ENCODE measurements around the gene MTPN. TPM values are rescaled to one million over a fixed set of nuclear protein-coding genes. Genes with fewer than 3 reads are reported as not detected.

Gene MTPN
- total RNA-seq, 1 experiment from 2014 or later = 73.2 TPM

GRCh38 chr7:135993950-135994349, 16.8 kb upstream of the MTPN start:
- DNase-seq (ENCODE audit: low read depth) = no peak
- in situ Hi-C loops (cut with HindIII; ENCODE audit: low pct_unique_long_range_greater_than_20kb, low sequenced_read_pairs) = no loop called here

- in situ Hi-C loops (cut with HindIII; ENCODE audit: low pct_unique_long_range_greater_than_20kb, low sequenced_read_pairs) = no loop called here
- no peak for DNase-seq (ENCODE audit: low read depth)
Observed at GRCh38 chr7:135991906-135992305, 14.7 kb upstream of the MTPN start.

- no peak for DNase-seq (ENCODE audit: low read depth)
- in situ Hi-C loops (cut with HindIII; ENCODE audit: low pct_unique_long_range_greater_than_20kb, low sequenced_read_pairs) = no loop called here
Observed at GRCh38 chr7:135991322-135991721, 14.2 kb upstream of the MTPN start.

- no peak for DNase-seq (ENCODE audit: low read depth)
- in situ Hi-C loops (cut with HindIII; ENCODE audit: low pct_unique_long_range_greater_than_20kb, low sequenced_read_pairs) = no loop called here
Observed at GRCh38 chr7:135990258-135990657, 13.1 kb upstream of the MTPN start.

- peak; percentile 52 for DNase-seq (ENCODE audit: low read depth)
- in situ Hi-C loops (cut with HindIII; ENCODE audit: low pct_unique_long_range_greater_than_20kb, low sequenced_read_pairs) = no loop called here
Observed at GRCh38 chr7:135981958-135982646, 4.9 kb upstream of the MTPN start.

GRCh38 chr7:135980665-135981180, 3.6 kb upstream of the MTPN start:
- in situ Hi-C loops (cut with HindIII; ENCODE audit: low pct_unique_long_range_greater_than_20kb, low sequenced_read_pairs) = no loop called here
- DNase-seq (ENCODE audit: low read depth) = peak; percentile 93

- in situ Hi-C loops (cut with HindIII; ENCODE audit: low pct_unique_long_range_greater_than_20kb, low sequenced_read_pairs) = no loop called here
- no peak for DNase-seq (ENCODE audit: low read depth)
Observed at GRCh38 chr7:135980012-135980551, 2.9 kb upstream of the MTPN start.

- no peak for DNase-seq (ENCODE audit: low read depth)
- in situ Hi-C loops (cut with HindIII; ENCODE audit: low pct_unique_long_range_greater_than_20kb, low sequenced_read_pairs) = no loop called here
Observed at GRCh38 chr7:135979471-135980011, 2.4 kb upstream of the MTPN start.

- DNase-seq (ENCODE audit: low read depth) = no peak
- in situ Hi-C loops (cut with HindIII; ENCODE audit: low pct_unique_long_range_greater_than_20kb, low sequenced_read_pairs) = no loop called here
Observed at GRCh38 chr7:135978624-135979023, 1.5 kb upstream of the MTPN start.

GRCh38 chr7:135977742-135978066, 545 bp upstream of the MTPN start:
- in situ Hi-C loops (cut with HindIII; ENCODE audit: low pct_unique_long_range_greater_than_20kb, low sequenced_read_pairs) = no loop called here
- no peak for DNase-seq (ENCODE audit: low read depth)

GRCh38 chr7:135976312-135977006, 700 bp downstream of the MTPN start:
- in situ Hi-C loops (cut with HindIII; ENCODE audit: low pct_unique_long_range_greater_than_20kb, low sequenced_read_pairs) = no loop called here
- no peak for DNase-seq (ENCODE audit: low read depth)

GRCh38 chr7:135975166-135975565, 2.0 kb downstream of the MTPN start:
- in situ Hi-C loops (cut with HindIII; ENCODE audit: low pct_unique_long_range_greater_than_20kb, low sequenced_read_pairs) = no loop called here
- no peak for DNase-seq (ENCODE audit: low read depth)

- DNase-seq (ENCODE audit: low read depth) = no peak
- in situ Hi-C loops (cut with HindIII; ENCODE audit: low pct_unique_long_range_greater_than_20kb, low sequenced_read_pairs) = no loop called here
Observed at GRCh38 chr7:135974667-135975066, 2.5 kb downstream of the MTPN start.

GRCh38 chr7:135971366-135971725, 5.8 kb downstream of the MTPN start:
- DNase-seq (ENCODE audit: low read depth) = no peak
- in situ Hi-C loops (cut with HindIII; ENCODE audit: low pct_unique_long_range_greater_than_20kb, low sequenced_read_pairs) = no loop called here

GRCh38 chr7:135970682-135971365, 6.3 kb downstream of the MTPN start:
- DNase-seq (ENCODE audit: low read depth) = no peak
- in situ Hi-C loops (cut with HindIII; ENCODE audit: low pct_unique_long_range_greater_than_20kb, low sequenced_read_pairs) = no loop called here

GRCh38 chr7:135970045-135970444, 7.1 kb downstream of the MTPN start:
- in situ Hi-C loops (cut with HindIII; ENCODE audit: low pct_unique_long_range_greater_than_20kb, low sequenced_read_pairs) = no loop called here
- no peak for DNase-seq (ENCODE audit: low read depth)

- in situ Hi-C loops (cut with HindIII; ENCODE audit: low pct_unique_long_range_greater_than_20kb, low sequenced_read_pairs) = no loop called here
- DNase-seq (ENCODE audit: low read depth) = no peak
Observed at GRCh38 chr7:135966341-135967043, 10.7 kb downstream of the MTPN start.

- DNase-seq (ENCODE audit: low read depth) = no peak
- in situ Hi-C loops (cut with HindIII; ENCODE audit: low pct_unique_long_range_greater_than_20kb, low sequenced_read_pairs) = no loop called here
Observed at GRCh38 chr7:135965602-135966001, 11.6 kb downstream of the MTPN start.
